ENCODE results near the gene SUGCT.

DNA sequence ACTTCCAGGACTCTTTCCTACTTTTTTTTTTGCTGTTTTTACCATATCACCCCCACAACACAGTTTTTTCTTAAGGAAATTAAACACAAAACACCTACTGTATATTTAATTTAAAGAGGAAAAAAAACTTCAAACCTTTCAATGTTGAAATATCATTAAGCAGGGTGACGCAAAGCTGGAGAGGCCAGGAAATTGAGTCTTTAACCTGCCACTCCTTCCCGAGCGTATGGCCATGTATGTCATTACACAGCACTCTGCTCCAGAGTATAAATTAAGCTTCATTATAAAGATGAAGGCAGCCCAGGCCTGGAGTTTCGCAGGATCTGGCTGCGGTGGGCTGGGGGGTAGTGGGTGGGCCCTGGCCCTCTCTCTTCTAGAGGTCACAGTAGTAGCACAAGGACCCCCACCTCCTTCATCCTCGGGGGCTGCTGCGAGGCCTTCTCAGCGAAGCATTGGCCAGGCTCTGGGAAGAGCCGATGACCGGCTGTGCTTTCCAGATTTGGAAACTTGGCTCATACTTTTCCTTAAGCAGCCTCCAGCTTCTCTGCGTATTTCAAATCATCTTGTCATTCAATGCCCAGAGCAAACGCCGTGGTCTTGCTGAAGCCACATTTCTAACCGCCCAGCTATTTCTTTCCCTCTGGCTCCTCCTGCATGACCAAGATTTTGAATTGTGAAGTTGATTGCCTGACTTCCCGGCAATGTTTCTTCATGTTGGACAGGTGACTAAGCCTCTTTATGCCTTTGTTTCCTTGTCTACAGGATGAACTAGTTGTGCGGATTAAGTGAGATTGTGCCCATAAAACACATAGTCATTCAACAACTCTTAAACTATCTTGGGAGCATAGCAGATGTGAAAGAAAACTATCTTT is 765.1 kb downstream of the SUGCT start:
- no peak for TF ChIP-seq CTCF (IDR thresholded peaks at IDR 0.05)
- no peak for TF ChIP-seq POLR2A (IDR thresholded peaks at IDR 0.05)
